HEK293T (cell line): ENCODE data around the gene NRM.

Experiments used
- BHLHE40 ChIP-seq: fragments of 450-650 bp; IDR thresholded peaks from 2 replicates; pipeline ENCODE4 v1.6.1; 2016; ENCODE audit warnings: mild to moderate bottlenecking, moderate library complexity, borderline replicate concordance
- ELF4 ChIP-seq: fragments of 450-650 bp; IDR thresholded peaks from 2 replicates; pipeline ENCODE4 v1.6.1; 2017; ENCODE audit warnings: antibody characterized with exemption
- FOXA1 ChIP-seq: fragments of 450-650 bp; IDR thresholded peaks from 2 replicates; pipeline ENCODE4 v1.6.1; 2016; ENCODE audit warnings: mild to moderate bottlenecking
- FOXM1 ChIP-seq: fragments of 450-650 bp; IDR thresholded peaks from 2 replicates; pipeline ENCODE4 v1.6.1; 2017; ENCODE audit warnings: mild to moderate bottlenecking, borderline replicate concordance
- LEF1 ChIP-seq: fragments of 450-650 bp; IDR thresholded peaks from 2 replicates; pipeline ENCODE4 v1.6.1; 2017; ENCODE audit warnings: mild to moderate bottlenecking, borderline replicate concordance
- NFRKB ChIP-seq: fragments of 450-650 bp; IDR thresholded peaks from 2 replicates; pipeline ENCODE4 v1.6.1; 2016; ENCODE audit warnings: mild to moderate bottlenecking, moderate library complexity
- SUZ12 ChIP-seq: fragments of 450-650 bp; IDR thresholded peaks from 2 replicates; pipeline ENCODE4 v1.6.1; 2016; ENCODE audit warnings: mild to moderate bottlenecking
- TARDBP ChIP-seq: fragments of 450-650 bp; IDR thresholded peaks from 2 replicates; pipeline ENCODE4 v1.6.1; 2016
- TF ChIP-seq, protein P1 (sequence below): fragments of 450-650 bp; IDR thresholded peaks from 2 replicates; pipeline ENCODE4 v1.6.1; 2016

DNA sequence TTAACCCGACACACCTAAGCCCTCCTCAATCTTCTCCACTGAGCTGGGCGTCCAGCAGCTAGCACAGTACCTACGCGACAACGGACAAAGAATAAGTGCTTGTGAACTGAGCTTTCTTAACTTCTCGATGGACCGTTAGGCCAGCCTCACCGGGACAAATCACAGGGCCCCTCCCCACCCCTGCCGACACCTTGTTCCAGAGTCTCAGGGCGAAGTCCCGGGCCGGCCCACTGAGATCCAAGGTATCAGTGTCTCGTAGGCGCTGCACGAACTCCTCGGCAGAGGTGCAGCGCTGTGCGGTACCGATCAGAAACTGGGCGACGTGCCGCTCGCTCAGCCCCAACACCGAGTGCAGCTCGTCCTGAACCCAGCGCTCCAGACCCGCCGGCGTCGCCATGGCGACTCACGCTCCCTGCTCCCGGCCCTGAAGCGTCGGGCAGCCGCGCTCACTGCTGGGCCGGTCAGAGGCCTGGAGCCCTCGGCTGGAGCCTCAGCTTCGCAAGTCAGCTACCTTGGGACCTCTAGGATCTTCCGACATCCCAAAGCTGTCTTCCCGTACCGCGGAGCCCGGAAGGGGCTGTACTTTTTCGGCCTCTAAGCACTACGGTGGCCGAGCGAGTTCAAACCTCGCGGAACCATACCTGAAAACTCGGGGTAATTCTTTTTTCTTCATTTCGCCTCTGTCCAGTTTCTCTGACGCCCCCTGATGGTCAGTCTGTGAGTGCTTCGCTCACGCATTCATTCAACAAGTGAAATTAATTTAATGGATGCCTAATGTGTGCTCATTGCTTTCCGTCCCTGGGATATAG lies 18.1 kb downstream of the NRM start, which contains the start of gene DHX16:
- TF ChIP-seq BHLHE40: no peak
- no peak for TF ChIP-seq FOXA1
- no peak for TF ChIP-seq FOXM1
- TF ChIP-seq TARDBP: no peak
- TF ChIP-seq SUZ12: no peak
- TF ChIP-seq LEF1: no peak
- no peak for TF ChIP-seq NFRKB
- TF ChIP-seq, protein P1, sequence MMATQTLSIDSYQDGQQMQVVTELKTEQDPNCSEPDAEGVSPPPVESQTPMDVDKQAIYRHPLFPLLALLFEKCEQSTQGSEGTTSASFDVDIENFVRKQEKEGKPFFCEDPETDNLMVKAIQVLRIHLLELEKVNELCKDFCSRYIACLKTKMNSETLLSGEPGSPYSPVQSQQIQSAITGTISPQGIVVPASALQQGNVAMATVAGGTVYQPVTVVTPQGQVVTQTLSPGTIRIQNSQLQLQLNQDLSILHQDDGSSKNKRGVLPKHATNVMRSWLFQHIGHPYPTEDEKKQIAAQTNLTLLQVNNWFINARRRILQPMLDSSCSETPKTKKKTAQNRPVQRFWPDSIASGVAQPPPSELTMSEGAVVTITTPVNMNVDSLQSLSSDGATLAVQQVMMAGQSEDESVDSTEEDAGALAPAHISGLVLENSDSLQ: no peak
- TF ChIP-seq ELF4: peak; percentile 60
